ENCODE results near the gene TRPV5. TPM values are rescaled to one million over a fixed set of nuclear protein-coding genes. Genes with fewer than 3 reads are reported as not detected.

The TRPV5 gene
- total RNA-seq, 4 donors from 2014 or later = 0.31 TPM; not detected in 3

GRCh38 chr7:142935941-142936565, 2.5 kb upstream of the TRPV5 start:
- no peak overlapping the region for H3K27ac ChIP-seq
- peaks cover 12% of the 10 kb centered on the region for H3K27me3 ChIP-seq
- no peak overlapping the region for H3K4me3 ChIP-seq
- H3K36me3 ChIP-seq = no peaks in the 10 kb centered on the region
- no peak for TF ChIP-seq CTCF (IDR thresholded peaks at IDR 0.05)
- TF ChIP-seq EP300 (IDR thresholded peaks at IDR 0.05) = no peak
- no peak for TF ChIP-seq POLR2AphosphoS5 (IDR thresholded peaks at IDR 0.05)
- TF ChIP-seq POLR2A (IDR thresholded peaks at IDR 0.05) = no peak
- WGBS, 2 donors (ENCODE audit: low coverage in 1 of 2) = 88 to 100% methylated on average over 1 to 10 of the region's 12 CpGs
- no peaks in the 10 kb centered on the region for H3K9me3 ChIP-seq
- ATAC-seq = no peak
- H3K4me1 ChIP-seq = no peaks in the 10 kb centered on the region

DNA sequence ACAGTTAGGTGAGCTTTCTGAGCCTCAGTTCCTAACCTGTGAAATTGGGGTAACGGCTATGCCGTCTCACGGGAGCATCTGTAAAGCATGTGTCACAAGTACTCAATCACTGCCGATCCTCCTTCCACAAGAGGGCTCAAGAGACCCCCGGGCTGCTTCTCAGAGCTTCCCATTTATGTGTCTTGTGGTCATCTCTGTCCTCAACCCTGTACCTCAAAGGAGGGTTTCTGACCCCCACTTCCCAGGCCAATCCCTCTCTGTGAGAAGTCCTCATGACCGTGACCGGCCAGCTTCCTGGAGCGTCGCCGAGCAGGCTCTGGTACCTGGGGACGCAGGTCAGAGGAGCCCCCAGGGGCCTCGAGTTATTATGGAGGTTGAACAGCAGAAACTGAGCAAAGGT, 510 bp upstream of the TRPV5 start:
- Histone ChIP-seq H3K36me3 (no peaks in the 10 kb centered on the region), H3K27me3 (peaks cover 18% of the 10 kb centered on the region), H3K27ac (no peak overlapping the region), H3K4me3 (no peak overlapping the region), H3K4me1 (no peaks in the 10 kb centered on the region), H3K9me3 (no peaks in the 10 kb centered on the region)
- ATAC-seq = no peak
- WGBS, 2 donors (ENCODE audit: low coverage in 1 of 2) = 50 to 66% methylated on average over 7 to 9 of the region's 12 CpGs
- TF ChIP-seq POLR2AphosphoS5 (IDR thresholded peaks at IDR 0.05) (no peak), EP300 (IDR thresholded peaks at IDR 0.05) (no peak), POLR2A (IDR thresholded peaks at IDR 0.05) (no peak), CTCF (IDR thresholded peaks at IDR 0.05) (no peak)

GRCh38 chr7:142933092-142933475, 462 bp downstream of the TRPV5 start:
- no peak overlapping the region for H3K27ac ChIP-seq
- H3K4me1 ChIP-seq = no peaks in the 10 kb centered on the region
- ATAC-seq = no peak
- 80% methylated on average over 1 of the region's 7 CpGs; no CpG with 5 or more reads in 1 of the 2 donors for WGBS, 2 donors (ENCODE audit: low coverage in 1 of 2)
- H3K27me3 ChIP-seq = peaks cover 21% of the 10 kb centered on the region
- no peaks in the 10 kb centered on the region for H3K9me3 ChIP-seq
- H3K4me3 ChIP-seq = no peak overlapping the region
- no peaks in the 10 kb centered on the region for H3K36me3 ChIP-seq
- TF ChIP-seq POLR2AphosphoS5 (IDR thresholded peaks at IDR 0.05) (no peak), EP300 (IDR thresholded peaks at IDR 0.05) (no peak)

DNA sequence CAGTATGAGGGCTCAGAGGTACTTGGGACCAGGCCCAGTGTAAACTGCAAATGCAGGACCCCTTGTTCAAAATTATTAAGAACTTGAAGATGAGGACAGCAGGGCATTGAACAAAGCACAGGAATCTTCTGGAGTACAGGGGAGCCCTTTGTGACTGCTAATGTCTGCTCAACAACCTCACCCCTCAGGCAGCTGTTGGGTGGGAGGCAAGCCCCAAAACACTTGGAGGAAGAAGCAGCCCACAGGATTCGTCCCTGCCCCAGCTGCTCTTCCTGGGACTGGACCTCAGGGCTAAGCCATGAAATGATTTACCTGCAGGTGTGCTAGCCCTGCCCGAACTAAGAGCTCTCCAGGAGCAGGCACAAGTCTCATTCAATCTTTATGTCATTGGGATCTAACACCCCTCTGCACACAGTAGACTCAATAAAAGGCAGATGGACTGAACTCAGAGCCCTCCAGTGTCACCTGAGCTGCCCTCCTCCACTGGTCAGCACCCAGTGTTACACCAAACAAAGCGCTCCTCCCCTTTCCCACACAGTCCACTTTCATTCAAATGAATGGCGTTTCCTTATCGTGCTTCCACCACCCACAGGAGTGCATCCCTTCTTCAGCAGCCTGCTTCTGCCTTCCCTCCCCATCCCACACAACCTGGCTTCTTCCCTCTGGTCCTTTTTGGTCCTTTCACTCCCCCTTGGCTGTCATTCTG, 1.0 kb downstream of the TRPV5 start:
- Histone ChIP-seq H3K27me3 (peaks cover 21% of the 10 kb centered on the region), H3K36me3 (no peaks in the 10 kb centered on the region), H3K27ac (no peak overlapping the region), H3K9me3 (no peaks in the 10 kb centered on the region), H3K4me1 (no peaks in the 10 kb centered on the region), H3K4me3 (no peak overlapping the region)
- ATAC-seq = no peak
- WGBS, 2 donors (ENCODE audit: low coverage in 1 of 2) = 59 to 68% methylated on average over 3 to 5 of the region's 5 CpGs
- TF ChIP-seq POLR2AphosphoS5 (IDR thresholded peaks at IDR 0.05) = no peak
- TF ChIP-seq EP300 (IDR thresholded peaks at IDR 0.05) = no peak
- no peak for TF ChIP-seq CTCF (IDR thresholded peaks at IDR 0.05)
- TF ChIP-seq POLR2A (IDR thresholded peaks at IDR 0.05) = no peak

DNA sequence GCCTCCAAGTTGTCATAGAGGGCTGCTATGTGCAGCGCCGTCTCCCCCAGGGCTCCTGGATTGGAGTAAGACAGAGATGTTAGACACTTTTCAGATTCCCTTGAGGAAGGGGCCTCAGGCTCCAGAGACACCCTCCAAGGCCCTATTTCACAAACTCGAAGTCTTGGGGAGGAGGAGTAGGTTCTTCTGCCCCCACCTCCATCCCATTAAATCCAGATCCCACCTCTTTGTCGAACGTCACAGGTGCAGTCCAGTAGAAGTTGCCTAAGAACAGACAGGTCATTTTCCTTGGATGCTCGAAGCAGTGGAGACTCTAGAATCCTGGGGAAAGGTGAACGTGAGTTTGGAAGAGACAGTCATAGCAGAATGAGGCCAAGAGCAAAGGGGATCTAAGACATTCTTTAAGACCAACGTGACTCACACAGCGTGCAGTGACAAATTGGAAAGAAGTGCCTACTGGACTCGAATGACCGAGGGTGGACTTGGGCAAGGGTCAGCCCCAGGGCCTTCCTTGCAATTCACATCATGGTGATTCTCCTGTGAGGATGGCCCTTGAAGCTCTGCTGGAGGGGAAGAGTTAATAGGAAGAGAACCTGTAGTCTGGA, 3.3 kb downstream of the TRPV5 start:
- TF ChIP-seq POLR2AphosphoS5 (IDR thresholded peaks at IDR 0.05) = no peak
- TF ChIP-seq POLR2A (IDR thresholded peaks at IDR 0.05) = no peak
- no peak for TF ChIP-seq EP300 (IDR thresholded peaks at IDR 0.05)
- TF ChIP-seq CTCF (IDR thresholded peaks at IDR 0.05) = no peak
- Histone ChIP-seq H3K9me3 (no peaks in the 10 kb centered on the region), H3K4me3 (no peak overlapping the region), H3K27ac (no peak overlapping the region), H3K36me3 (no peaks in the 10 kb centered on the region), H3K27me3 (peaks cover 21% of the 10 kb centered on the region), H3K4me1 (no peaks in the 10 kb centered on the region)
- ATAC-seq = no peak
- 85 to 98% methylated on average over 5 of the region's 11 CpGs for whole genome bisulfite sequencing, 2 donors (ENCODE audit: low coverage in 1 of 2)
